HG02852 (cell line): ENCODE measurements around the gene MYBBP1A.
"Not testable (repeated sequence)": the region's sequence is repeated elsewhere in the genome, so short reads cannot be mapped to it uniquely, and the experiment has no call there.

ENCODE experiments used
- ATAC-seq: cut with Tn5 transposase; IDR thresholded peaks from one replicate; pipeline ENCODE4 v1.9.1; 2021; ENCODE audit warnings: mild to moderate bottlenecking, moderate library complexity; ENCODE audit not compliant: unreplicated experiment

Gene MYBBP1A

GRCh38 chr17:4590981-4591453, 35.8 kb upstream of the MYBBP1A start:
- ATAC-seq, result no peak

GRCh38 chr17:4590042-4590441, 34.9 kb upstream of the MYBBP1A start:
- ATAC-seq, result not testable (repeated sequence)

GRCh38 chr17:4588898-4589625, 33.9 kb upstream of the MYBBP1A start:
- no peak for ATAC-seq

- ATAC-seq, result no peak
These were observed 33.2 kb upstream of the MYBBP1A start for GRCh38 chr17:4588391-4588790.

GRCh38 chr17:4587803-4588202, 32.6 kb upstream of the MYBBP1A start:
- no peak for ATAC-seq

GRCh38 chr17:4587195-4587594, 32.0 kb upstream of the MYBBP1A start:
- no peak for ATAC-seq

- no peak for ATAC-seq
These were observed 30.9 kb upstream of the MYBBP1A start for GRCh38 chr17:4586043-4586442.

- ATAC-seq, result no peak
These were observed 30.4 kb upstream of the MYBBP1A start for GRCh38 chr17:4585638-4585994.

- ATAC-seq, result no peak
These were observed 29.9 kb upstream of the MYBBP1A start for GRCh38 chr17:4584917-4585637.

- no peak for ATAC-seq
These were observed 29.1 kb upstream of the MYBBP1A start, which contains the start of gene SMTNL2 for GRCh38 chr17:4584101-4584916. Gene SMTNL2 (plus strand): TSS chr17:4584529. CDS start chr17:4584606, 77 bp downstream.

GRCh38 chr17:4583782-4584100, 28.6 kb upstream of the MYBBP1A start:
- no peak for ATAC-seq

GRCh38 chr17:4583206-4583605, 28.0 kb upstream of the MYBBP1A start:
- no peak for ATAC-seq

- no peak for ATAC-seq
These were observed 27.5 kb upstream of the MYBBP1A start for GRCh38 chr17:4582691-4583090.

GRCh38 chr17:4582101-4582501, 26.9 kb upstream of the MYBBP1A start:
- ATAC-seq, result no peak

- ATAC-seq, result no peak
These were observed 25.1 kb upstream of the MYBBP1A start for GRCh38 chr17:4580291-4580690.

GRCh38 chr17:4579678-4580077, 24.5 kb upstream of the MYBBP1A start:
- ATAC-seq, result no peak

- not testable (repeated sequence) for ATAC-seq
These were observed 23.2 kb upstream of the MYBBP1A start for GRCh38 chr17:4578349-4578748.

GRCh38 chr17:4577386-4577993, 22.3 kb upstream of the MYBBP1A start:
- no peak for ATAC-seq

GRCh38 chr17:4576729-4577322, 21.6 kb upstream of the MYBBP1A start:
- ATAC-seq, result no peak

- no peak for ATAC-seq
These were observed 21.0 kb upstream of the MYBBP1A start for GRCh38 chr17:4576161-4576558.
